PFSK-1 (cell line): ENCODE data around the gene TBXAS1.

Experiments
- FOXP2 ChIP-seq: optimal IDR thresholded peaks from 2 replicates; pipeline ENCODE3; 2011; ENCODE audit warnings: borderline replicate concordance, control low read depth, inconsistent platforms; ENCODE audit not compliant: insufficient read depth; ENCODE audit errors: extremely low read length, extremely low read depth
- POLR2AphosphoS5 ChIP-seq: IDR thresholded peaks from 2 replicates; pipeline ENCODE4 v1.6.1; 2012; ENCODE audit warnings: low read depth, mild to moderate bottlenecking, control low read depth, low read length, moderate library complexity
- SIN3A ChIP-seq: IDR thresholded peaks from 2 replicates; pipeline ENCODE4 v1.6.1; 2012; ENCODE audit warnings: mild to moderate bottlenecking, low read length, moderate library complexity, borderline replicate concordance; ENCODE audit not compliant: insufficient read depth
- TAF1 ChIP-seq: IDR thresholded peaks from 2 replicates; pipeline ENCODE4 v1.6.1; 2012; ENCODE audit warnings: low read length, control low read depth, borderline replicate concordance; ENCODE audit not compliant: insufficient read depth
- TF ChIP-seq, protein P1 (sequence below), 2 experiments: IDR thresholded peaks; 2 replicates each; pipeline versions ENCODE4 v1.6.1 to v1.8.0; 2011 to 2012; ENCODE audit warnings: low read depth in 2 of 2, low read length in 2 of 2, control low read depth in 1 of 2, inconsistent platforms in 1 of 2, mild to moderate bottlenecking in 1 of 2, moderate library complexity in 1 of 2; ENCODE audit not compliant: insufficient read depth in 1 of 2

TBXAS1 gene

GRCh38 chr7:140053812-140054539, 224.9 kb downstream of the TBXAS1 start:
- TF ChIP-seq FOXP2 (no peak), TAF1 (no peak), POLR2AphosphoS5 (no peak), SIN3A (no peak)
- TF ChIP-seq, protein P1, sequence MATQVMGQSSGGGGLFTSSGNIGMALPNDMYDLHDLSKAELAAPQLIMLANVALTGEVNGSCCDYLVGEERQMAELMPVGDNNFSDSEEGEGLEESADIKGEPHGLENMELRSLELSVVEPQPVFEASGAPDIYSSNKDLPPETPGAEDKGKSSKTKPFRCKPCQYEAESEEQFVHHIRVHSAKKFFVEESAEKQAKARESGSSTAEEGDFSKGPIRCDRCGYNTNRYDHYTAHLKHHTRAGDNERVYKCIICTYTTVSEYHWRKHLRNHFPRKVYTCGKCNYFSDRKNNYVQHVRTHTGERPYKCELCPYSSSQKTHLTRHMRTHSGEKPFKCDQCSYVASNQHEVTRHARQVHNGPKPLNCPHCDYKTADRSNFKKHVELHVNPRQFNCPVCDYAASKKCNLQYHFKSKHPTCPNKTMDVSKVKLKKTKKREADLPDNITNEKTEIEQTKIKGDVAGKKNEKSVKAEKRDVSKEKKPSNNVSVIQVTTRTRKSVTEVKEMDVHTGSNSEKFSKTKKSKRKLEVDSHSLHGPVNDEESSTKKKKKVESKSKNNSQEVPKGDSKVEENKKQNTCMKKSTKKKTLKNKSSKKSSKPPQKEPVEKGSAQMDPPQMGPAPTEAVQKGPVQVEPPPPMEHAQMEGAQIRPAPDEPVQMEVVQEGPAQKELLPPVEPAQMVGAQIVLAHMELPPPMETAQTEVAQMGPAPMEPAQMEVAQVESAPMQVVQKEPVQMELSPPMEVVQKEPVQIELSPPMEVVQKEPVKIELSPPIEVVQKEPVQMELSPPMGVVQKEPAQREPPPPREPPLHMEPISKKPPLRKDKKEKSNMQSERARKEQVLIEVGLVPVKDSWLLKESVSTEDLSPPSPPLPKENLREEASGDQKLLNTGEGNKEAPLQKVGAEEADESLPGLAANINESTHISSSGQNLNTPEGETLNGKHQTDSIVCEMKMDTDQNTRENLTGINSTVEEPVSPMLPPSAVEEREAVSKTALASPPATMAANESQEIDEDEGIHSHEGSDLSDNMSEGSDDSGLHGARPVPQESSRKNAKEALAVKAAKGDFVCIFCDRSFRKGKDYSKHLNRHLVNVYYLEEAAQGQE (IDR thresholded peaks at IDR 0.05; ENCODE audit: insufficient read depth in 1 of 2, low read depth in 2 of 2, low read length in 2 of 2): no peak

DNA sequence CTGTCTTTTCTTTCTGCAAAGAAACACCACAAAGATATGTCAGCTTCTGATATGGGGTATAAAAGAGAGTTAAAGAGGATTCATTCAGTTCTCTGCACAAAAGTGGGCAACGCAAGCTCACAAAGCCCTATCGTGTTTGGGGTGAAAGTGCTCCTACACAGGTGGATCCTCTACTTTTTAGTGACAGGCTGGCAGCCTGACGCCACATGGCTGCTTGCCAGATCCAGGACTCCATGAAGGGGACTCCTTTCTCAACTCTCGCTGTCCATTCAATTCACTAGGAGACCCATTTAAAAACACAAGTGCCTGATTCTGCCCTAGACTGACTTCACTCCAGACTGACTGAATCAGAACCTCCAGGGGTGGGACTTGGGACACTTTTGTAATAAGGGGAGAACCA, 225.7 kb downstream of the TBXAS1 start:
- TF ChIP-seq SIN3A (no peak), FOXP2 (no peak), POLR2AphosphoS5 (no peak), TAF1 (no peak)
- TF ChIP-seq, protein P1 (IDR thresholded peaks at IDR 0.05; ENCODE audit: insufficient read depth in 1 of 2, low read depth in 2 of 2, low read length in 2 of 2): no peak

DNA sequence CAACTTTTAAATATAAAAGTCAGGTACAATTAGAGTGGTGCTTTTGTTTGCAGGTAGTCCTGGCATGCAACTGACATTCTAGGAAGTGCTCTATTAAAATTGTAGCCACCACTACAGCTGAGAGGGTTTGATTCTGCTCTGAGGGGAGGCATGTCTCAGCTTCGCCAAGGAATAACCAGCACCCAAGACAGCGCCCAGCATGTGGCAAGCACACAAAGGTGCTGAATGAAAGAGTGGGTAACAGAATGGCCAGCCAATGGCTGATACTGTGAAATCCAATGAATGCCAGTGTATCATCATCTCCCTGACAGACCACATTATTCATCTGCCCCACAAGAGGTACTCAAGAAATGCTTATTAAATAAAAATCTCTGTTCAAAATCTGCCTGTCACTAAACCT, 226.8 kb downstream of the TBXAS1 start:
- TF ChIP-seq TAF1 (no peak), POLR2AphosphoS5 (no peak), FOXP2 (no peak), SIN3A (no peak)
- TF ChIP-seq, protein P1 (IDR thresholded peaks at IDR 0.05; ENCODE audit: insufficient read depth in 1 of 2, low read depth in 2 of 2, low read length in 2 of 2): no peak

DNA sequence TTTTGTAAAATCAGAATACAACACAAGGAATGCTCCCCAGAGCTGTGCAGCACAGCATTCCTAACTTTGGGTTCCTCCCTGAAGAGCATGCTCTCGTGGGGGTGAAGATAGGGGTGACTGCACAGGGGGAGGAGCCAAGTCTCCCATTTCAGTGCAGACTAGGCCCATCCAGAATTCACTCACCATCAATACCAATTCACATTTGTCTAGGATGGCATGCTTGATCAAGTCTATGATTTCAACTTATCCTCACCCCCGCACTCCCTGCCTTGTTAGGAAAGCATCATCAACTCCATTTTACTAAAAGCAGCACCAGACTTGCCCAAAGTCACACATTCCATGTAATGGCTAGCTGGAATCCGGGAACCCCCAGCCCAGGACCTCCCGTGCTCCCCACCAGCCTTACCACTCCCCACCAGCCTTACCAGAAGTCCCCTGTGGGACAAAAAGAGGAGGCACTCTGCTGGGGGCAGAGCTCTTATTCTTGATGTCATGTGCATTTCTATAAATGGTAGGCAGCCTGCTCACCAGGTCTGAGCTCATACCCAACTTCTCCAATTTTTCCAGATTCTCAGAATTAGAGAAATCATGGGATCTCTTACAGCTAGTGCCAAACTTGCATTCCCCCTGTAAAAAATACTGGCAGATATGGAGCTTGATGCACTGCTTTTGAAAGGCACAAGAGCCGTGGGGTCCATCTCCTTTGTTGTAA, 227.5 kb downstream of the TBXAS1 start:
- TF ChIP-seq SIN3A: no peak
- TF ChIP-seq FOXP2: no peak
- TF ChIP-seq POLR2AphosphoS5: no peak
- TF ChIP-seq, protein P1 (IDR thresholded peaks at IDR 0.05; ENCODE audit: insufficient read depth in 1 of 2, low read depth in 2 of 2, low read length in 2 of 2): no peak
- no peak for TF ChIP-seq TAF1
